CD4-positive, alpha-beta T cell (primary cell): ENCODE data around the gene KRTAP10-7. TPM values are rescaled to one million over a fixed set of nuclear protein-coding genes. Genes with fewer than 3 reads are reported as not detected.

Experiments
- ATAC-seq: fragments of 200-7000 bp; cut with Tn5 transposase; one replicate; pipeline ENCODE4 v1.10.0; 2022; ENCODE audit warnings: mild to moderate bottlenecking; ENCODE audit not compliant: poor library complexity
- CTCF ChIA-PET: fragments of 350-600 bp; sonication (Branson Sonifier 250); formaldehyde crosslinking; loops from one replicate; lab custom pipeline; 2021; ENCODE audit warnings: antibody characterized with exemption, inconsistent platforms; lab: Charles Lee
- POLR2A ChIA-PET: fragments of 350-600 bp; sonication (Branson Sonifier 250); formaldehyde crosslinking; loops from one replicate; lab custom pipeline; 2021; ENCODE audit warnings: antibody characterized with exemption, inconsistent platforms; lab: Charles Lee
- DNase-seq, 14 experiments: peaks; one replicate each; pipeline ENCODE4 v3.0.0-alpha.2; 2013 to 2020; ENCODE audit warnings: mixed read lengths in 2 of 14
- H3K27ac ChIP-seq, 2 donors: one replicate each; pipeline versions ENCODE4 v1.5.1 to v1.7.0; 2013; ENCODE audit warnings: low read length in 2 of 2, low read depth in 1 of 2, mild to moderate bottlenecking in 1 of 2
- H3K27me3 ChIP-seq, 2 experiments: 1 replicate in 1 of 2; 2 replicates in 1 of 2; pipeline versions ENCODE4 v1.6.1 to v1.7.0; 2013; ENCODE audit warnings: low read length in 2 of 2, control low read depth in 1 of 2, mild to moderate bottlenecking in 1 of 2, moderate library complexity in 1 of 2; ENCODE audit not compliant: insufficient read depth in 2 of 2, control insufficient read depth in 1 of 2
- H3K36me3 ChIP-seq: one replicate; pipeline ENCODE4 v1.6.1; 2013; ENCODE audit warnings: low read length, control low read depth; ENCODE audit not compliant: insufficient read depth
- H3K4me1 ChIP-seq: one replicate; pipeline ENCODE4 v1.6.1; 2013; ENCODE audit warnings: low read length, control low read depth; ENCODE audit not compliant: insufficient read depth
- H3K4me3 ChIP-seq: one replicate; pipeline ENCODE4 v1.5.1; 2013; ENCODE audit warnings: mild to moderate bottlenecking, low read length, moderate library complexity
- H3K9me3 ChIP-seq, 2 experiments: 1 replicate in 1 of 2; 2 replicates in 1 of 2; pipeline versions ENCODE4 v1.6.1 to v1.7.0; 2013; ENCODE audit warnings: low read length in 2 of 2, mild to moderate bottlenecking in 2 of 2, control low read depth in 1 of 2, moderate library complexity in 1 of 2; ENCODE audit not compliant: control insufficient read depth in 1 of 2, insufficient read depth in 1 of 2
- H3K27ac Mint-ChIP-seq: one replicate; pipeline ENCODE4 v1.8.0; 2020; ENCODE audit warnings: mixed read lengths
- H3K27me3 Mint-ChIP-seq: one replicate; pipeline ENCODE4 v1.8.0; 2021; ENCODE audit warnings: mixed read lengths
- H3K36me3 Mint-ChIP-seq: one replicate; pipeline ENCODE4 v1.8.0; 2021; ENCODE audit warnings: low read depth, mixed read lengths
- H3K4me1 Mint-ChIP-seq: one replicate; pipeline ENCODE4 v1.8.0; 2021; ENCODE audit warnings: low read depth, mixed read lengths
- H3K4me3 Mint-ChIP-seq: one replicate; pipeline ENCODE4 v1.8.0; 2020; ENCODE audit warnings: mild to moderate bottlenecking, mixed read lengths
- H3K9me3 Mint-ChIP-seq: one replicate; pipeline ENCODE4 v1.8.0; 2020; ENCODE audit warnings: mixed read lengths
- intact Hi-C, 2 experiments: fragments of 100-400 bp; cut with DNase I in 1 of 2; cut with micrococcal nuclease in 1 of 2; formaldehyde crosslinking; loops; one replicate each; pipeline versions ENCODE4 v1.15.1 to v1.9.0; 2023 to 2025; cut with DNase I, micrococcal nuclease
- total RNA-seq, 174 experiments: library from RNA in 2 of 174; stranded (reverse) in 2 of 174; gene quantifications; one replicate each; pipeline ENCODE4 v1.2.3 and lab custom pipeline; 2021 to 2026
- TF ChIP-seq, protein P1 (sequence below): fragments of 200-600 bp; IDR thresholded peaks from one replicate; pipeline ENCODE4 v1.8.0; 2022; ENCODE audit warnings: antibody characterized with exemption, mild to moderate bottlenecking

The KRTAP10-7 gene
- total RNA-seq, 2 experiments from 2014 or later = not detected

DNA sequence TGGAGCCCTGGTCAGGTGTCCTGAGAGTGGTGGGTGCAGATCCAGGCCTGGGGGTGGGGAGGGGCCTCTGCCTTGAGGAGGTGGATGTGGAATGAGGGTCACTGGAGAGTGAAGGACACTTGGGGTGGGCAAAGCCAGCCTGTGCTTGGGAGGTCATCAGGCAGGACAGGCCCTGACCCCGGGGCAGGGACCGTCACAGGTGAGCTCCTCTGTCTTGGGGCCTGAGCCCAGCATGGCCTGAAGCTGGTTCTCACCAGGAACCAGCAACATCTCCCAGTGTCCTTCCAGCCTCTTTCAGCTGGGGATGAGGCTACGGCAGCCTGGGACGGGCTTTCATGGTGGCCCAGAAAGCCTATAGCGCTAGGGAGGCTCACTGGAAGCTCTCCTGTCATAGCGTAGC, 48.3 kb upstream of the KRTAP10-7 start:
- no peaks in the 10 kb centered on the region for H3K27me3 Mint-ChIP-seq

DNA sequence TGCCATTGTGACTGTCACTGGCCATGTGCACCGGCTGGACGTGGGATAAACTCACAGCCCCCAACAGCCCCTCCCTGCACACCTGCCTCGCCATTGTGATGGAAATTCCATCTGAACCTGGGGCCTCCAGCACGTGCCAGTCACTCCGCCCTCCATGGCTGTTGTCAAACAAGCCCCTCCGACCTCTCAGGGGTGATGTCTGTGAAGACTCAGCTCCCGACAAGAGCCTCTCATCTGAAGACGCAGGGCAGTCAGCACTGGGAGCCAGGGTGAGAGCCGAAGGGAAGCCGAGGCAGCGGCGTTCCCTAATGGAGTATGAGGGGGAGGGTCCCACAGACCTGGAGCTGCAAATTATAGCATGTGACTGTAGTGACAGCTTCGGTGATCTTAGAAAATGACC, 47.7 kb upstream of the KRTAP10-7 start:
- Mint-ChIP-seq H3K4me3 (no peak overlapping the region), H3K27me3 (no peaks in the 10 kb centered on the region), H3K36me3 (peaks cover 21% of the 10 kb centered on the region), H3K27ac (no peak overlapping the region), H3K4me1 (peaks cover 19% of the 10 kb centered on the region), H3K9me3 (peaks cover 7% of the 10 kb centered on the region)
- Histone ChIP-seq H3K4me3 (no peak overlapping the region), H3K36me3 (no peaks in the 10 kb centered on the region), H3K9me3 (peaks cover 5 to 23% of the 10 kb centered on the region in 2 experiments), H3K4me1 (peaks cover 13% of the 10 kb centered on the region), H3K27ac (no peak overlapping the region), H3K27me3 (peaks cover 0 to 4% of the 10 kb centered on the region in 2 experiments)
- TF ChIP-seq, protein P1, sequence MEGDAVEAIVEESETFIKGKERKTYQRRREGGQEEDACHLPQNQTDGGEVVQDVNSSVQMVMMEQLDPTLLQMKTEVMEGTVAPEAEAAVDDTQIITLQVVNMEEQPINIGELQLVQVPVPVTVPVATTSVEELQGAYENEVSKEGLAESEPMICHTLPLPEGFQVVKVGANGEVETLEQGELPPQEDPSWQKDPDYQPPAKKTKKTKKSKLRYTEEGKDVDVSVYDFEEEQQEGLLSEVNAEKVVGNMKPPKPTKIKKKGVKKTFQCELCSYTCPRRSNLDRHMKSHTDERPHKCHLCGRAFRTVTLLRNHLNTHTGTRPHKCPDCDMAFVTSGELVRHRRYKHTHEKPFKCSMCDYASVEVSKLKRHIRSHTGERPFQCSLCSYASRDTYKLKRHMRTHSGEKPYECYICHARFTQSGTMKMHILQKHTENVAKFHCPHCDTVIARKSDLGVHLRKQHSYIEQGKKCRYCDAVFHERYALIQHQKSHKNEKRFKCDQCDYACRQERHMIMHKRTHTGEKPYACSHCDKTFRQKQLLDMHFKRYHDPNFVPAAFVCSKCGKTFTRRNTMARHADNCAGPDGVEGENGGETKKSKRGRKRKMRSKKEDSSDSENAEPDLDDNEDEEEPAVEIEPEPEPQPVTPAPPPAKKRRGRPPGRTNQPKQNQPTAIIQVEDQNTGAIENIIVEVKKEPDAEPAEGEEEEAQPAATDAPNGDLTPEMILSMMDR = no peak
- POLR2A ChIA-PET = no interaction called here
- intact Hi-C loops = no loop called here
- DNase-seq = no peak
- ATAC-seq = no peak
- CTCF ChIA-PET = no interaction called here

More for the DNA sequence above, 48.3 kb upstream of the KRTAP10-7 start:
- H3K4me1 Mint-ChIP-seq = peaks cover 24% of the 10 kb centered on the region
- TF ChIP-seq, protein P1 = no peak
- no peak overlapping the region for H3K4me3 ChIP-seq
- H3K36me3 ChIP-seq = no peaks in the 10 kb centered on the region
- H3K27ac Mint-ChIP-seq = no peak overlapping the region
- ChIA-PET CTCF (no interaction called here), POLR2A (no interaction called here)
- peaks cover 18% of the 10 kb centered on the region for H3K4me1 ChIP-seq
- peaks cover 6 to 19% of the 10 kb centered on the region in 2 experiments for H3K9me3 ChIP-seq
- H3K27ac ChIP-seq = no peak overlapping the region
- H3K9me3 Mint-ChIP-seq = peaks cover 11% of the 10 kb centered on the region
- intact Hi-C loops = no loop called here
- ATAC-seq (no peak), DNase-seq (no peak)
- H3K27me3 ChIP-seq = peaks cover 0 to 4% of the 10 kb centered on the region in 2 experiments
- H3K4me3 Mint-ChIP-seq = no peak overlapping the region
- peaks cover 26% of the 10 kb centered on the region for H3K36me3 Mint-ChIP-seq

DNA sequence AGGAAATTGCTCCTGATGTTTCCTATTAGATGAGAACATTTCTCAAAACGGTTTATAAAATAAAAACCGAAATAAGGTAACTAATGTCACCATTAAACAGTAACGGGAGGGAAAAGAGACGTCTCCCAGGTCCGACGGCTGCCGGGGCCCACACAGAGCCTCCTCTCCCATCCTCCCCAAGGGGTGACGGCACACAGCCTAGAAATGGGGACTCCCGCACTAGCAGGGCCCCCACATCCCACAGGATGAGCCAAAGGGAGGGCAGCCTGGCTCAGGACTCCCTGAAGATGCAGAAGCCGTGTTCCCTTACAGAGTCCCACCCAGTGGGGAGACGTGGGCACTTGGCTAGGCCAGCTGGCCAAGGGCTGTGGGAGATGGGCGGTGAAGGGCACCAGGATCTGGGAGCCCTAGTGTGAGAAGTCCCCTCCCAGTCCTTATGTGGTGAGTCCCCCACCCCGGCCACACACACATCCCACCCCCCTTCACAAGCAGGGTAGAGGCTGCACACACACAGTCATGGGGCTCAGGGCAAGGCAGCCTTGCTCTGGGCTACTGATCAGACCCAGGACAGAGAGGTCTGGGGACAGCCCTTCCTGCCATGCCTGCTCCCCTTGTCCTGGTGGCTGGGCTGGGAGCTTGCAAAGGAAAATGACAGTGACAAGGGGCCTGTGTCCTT, 45.1 kb upstream of the KRTAP10-7 start:
- Mint-ChIP-seq H3K36me3 (peaks cover 9% of the 10 kb centered on the region), H3K4me1 (no peaks in the 10 kb centered on the region), H3K27me3 (no peaks in the 10 kb centered on the region), H3K4me3 (no peak overlapping the region), H3K9me3 (peaks cover 5% of the 10 kb centered on the region), H3K27ac (no peak overlapping the region)
- intact Hi-C loops = no loop called here
- ATAC-seq (no peak), DNase-seq (no peak)
- H3K36me3 ChIP-seq = no peaks in the 10 kb centered on the region
- no peaks in the 10 kb centered on the region for H3K4me1 ChIP-seq
- H3K27me3 ChIP-seq = peaks cover 0 to 4% of the 10 kb centered on the region in 2 experiments
- peaks cover 5 to 34% of the 10 kb centered on the region in 2 experiments for H3K9me3 ChIP-seq
- H3K27ac ChIP-seq = no peak overlapping the region
- TF ChIP-seq, protein P1 = no peak
- CTCF ChIA-PET = no interaction called here
- POLR2A ChIA-PET = no interaction called here
- H3K4me3 ChIP-seq = no peak overlapping the region
